Astrocyte (in vitro differentiated cells and primary cell): ENCODE data around the gene MAP3K14. TPM values are rescaled to one million over a fixed set of nuclear protein-coding genes. Genes with fewer than 3 reads are reported as not detected.

Experiments
- DNase-seq: peaks from one replicate; pipeline ENCODE4 v3.0.0-alpha.2; 2010; ENCODE audit warnings: low read depth
- FAIRE-seq: peaks from 2 replicates; lab custom pipeline; 2011; peaks lifted over from hg19 to GRCh38; lab: Jason Lieb, UNC
- H2AFZ ChIP-seq: 2 replicates; pipeline ENCODE4 v1.6.0; 2012; ENCODE audit warnings: low read depth, low read length, inconsistent platforms
- H3K27ac ChIP-seq: 2 replicates; pipeline ENCODE4 v1.5.1; 2011; ENCODE audit warnings: low read depth, low read length, inconsistent platforms
- H3K27me3 ChIP-seq: 2 replicates; pipeline ENCODE4 v1.6.0; 2011; ENCODE audit warnings: low read length, inconsistent platforms; ENCODE audit not compliant: insufficient read depth
- H3K36me3 ChIP-seq: 2 replicates; pipeline ENCODE4 v1.5.1; 2011; ENCODE audit warnings: low read length, inconsistent platforms; ENCODE audit not compliant: insufficient read depth
- H3K4me1 ChIP-seq: 2 replicates; pipeline ENCODE4 v1.5.1; 2011; ENCODE audit warnings: low read length, inconsistent platforms; ENCODE audit not compliant: insufficient read depth
- H3K4me2 ChIP-seq: 2 replicates; pipeline ENCODE4 v1.6.0; 2012; ENCODE audit warnings: low read length, inconsistent platforms
- H3K4me3 ChIP-seq: 2 replicates; pipeline ENCODE4 v1.5.1; 2011; ENCODE audit warnings: low read depth, mild to moderate bottlenecking, low read length, inconsistent platforms; ENCODE audit not compliant: insufficient read depth
- H3K79me2 ChIP-seq: 2 replicates; pipeline ENCODE4 v1.6.0; 2012; ENCODE audit warnings: mild to moderate bottlenecking, low read length, inconsistent platforms; ENCODE audit not compliant: insufficient read depth
- H3K9ac ChIP-seq: 2 replicates; pipeline ENCODE4 v1.6.0; 2012; ENCODE audit warnings: mild to moderate bottlenecking, low read length, inconsistent platforms
- H3K9me3 ChIP-seq: 2 replicates; pipeline ENCODE4 v1.5.1; 2012; ENCODE audit warnings: low read depth, mild to moderate bottlenecking, low read length, inconsistent platforms; ENCODE audit not compliant: insufficient read depth
- H4K20me1 ChIP-seq: 2 replicates; pipeline ENCODE4 v1.6.0; 2012; ENCODE audit warnings: low read length, inconsistent platforms; ENCODE audit not compliant: insufficient read depth
- H3K27ac Mint-ChIP-seq: one replicate; pipeline ENCODE4 v1.8.0; 2021; ENCODE audit warnings: mild to moderate bottlenecking, mixed read lengths; ENCODE audit not compliant: unreplicated experiment
- H3K27me3 Mint-ChIP-seq: one replicate; pipeline ENCODE4 v1.8.0; 2021; ENCODE audit warnings: low read depth, mixed read lengths; ENCODE audit not compliant: unreplicated experiment
- H3K36me3 Mint-ChIP-seq: one replicate; pipeline ENCODE4 v1.8.0; 2021; ENCODE audit warnings: low read depth, mixed read lengths; ENCODE audit not compliant: unreplicated experiment
- H3K4me1 Mint-ChIP-seq: one replicate; pipeline ENCODE4 v1.8.0; 2021; ENCODE audit warnings: low read depth, mixed read lengths; ENCODE audit not compliant: unreplicated experiment
- H3K4me3 Mint-ChIP-seq: one replicate; pipeline ENCODE4 v1.8.0; 2021; ENCODE audit warnings: mild to moderate bottlenecking, moderate library complexity, mixed read lengths; ENCODE audit not compliant: unreplicated experiment
- H3K9me3 Mint-ChIP-seq: one replicate; pipeline ENCODE4 v1.8.0; 2021; ENCODE audit warnings: mild to moderate bottlenecking, mixed read lengths; ENCODE audit not compliant: unreplicated experiment
- EZH2 ChIP-seq: IDR thresholded peaks from 2 replicates; pipeline ENCODE4 v1.6.1; 2012; ENCODE audit warnings: mild to moderate bottlenecking, low read length, inconsistent platforms; ENCODE audit not compliant: insufficient read depth
- total RNA-seq: library from RNA; stranded (reverse); gene quantifications from 2 replicates; pipeline ENCODE4 v1.2.1, GENCODE V29; 2021
- TF ChIP-seq, protein P1 (sequence below): IDR thresholded peaks from 2 replicates; pipeline ENCODE4 v1.5.1; 2011; ENCODE audit warnings: low read depth, mild to moderate bottlenecking, inconsistent platforms, low read length, moderate library complexity; ENCODE audit not compliant: insufficient read depth

The MAP3K14 gene
- total RNA-seq, 1 donor from 2014 or later = 10.8 TPM

DNA sequence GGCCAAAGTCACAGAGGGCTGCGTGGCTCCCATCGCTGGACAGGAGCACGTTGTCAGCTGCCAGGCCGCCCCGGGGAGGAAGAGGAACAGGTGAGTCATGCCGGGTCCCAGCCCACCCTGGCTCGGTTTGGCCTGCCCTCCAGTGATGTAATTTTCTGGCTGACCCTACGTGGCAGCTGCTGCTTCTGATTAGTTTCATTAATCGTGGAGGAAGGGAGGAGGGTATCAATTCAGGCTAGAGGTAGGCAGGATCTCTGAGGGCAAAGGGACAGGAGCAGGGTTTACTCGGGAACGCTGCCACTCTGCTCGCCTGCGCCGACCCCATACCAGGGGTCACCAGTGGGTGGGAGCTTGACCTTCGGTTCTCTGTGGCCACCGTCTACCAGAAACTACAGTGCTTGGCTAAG, 43.3 kb downstream of the MAP3K14 start:
- peaks cover 21% of the 10 kb centered on the region for H3K36me3 Mint-ChIP-seq
- DNase-seq (peak; percentile 52), FAIRE-seq (no peak)
- H4K20me1 ChIP-seq = peaks cover 46% of the 10 kb centered on the region
- H3K4me1 Mint-ChIP-seq = no peaks in the 10 kb centered on the region
- H3K9ac ChIP-seq = peak overlapping the region; percentile 22
- no peaks in the 10 kb centered on the region for H3K9me3 Mint-ChIP-seq
- no peak overlapping the region for H3K4me2 ChIP-seq
- H3K27me3 Mint-ChIP-seq = no peaks in the 10 kb centered on the region
- peaks cover 26% of the 10 kb centered on the region for H3K36me3 ChIP-seq
- no peak overlapping the region for H3K27ac Mint-ChIP-seq
- no peaks in the 10 kb centered on the region for H3K27me3 ChIP-seq
- H3K79me2 ChIP-seq = no peaks in the 10 kb centered on the region
- no peak overlapping the region for H2AFZ ChIP-seq
- peaks cover 21% of the 10 kb centered on the region for H3K4me1 ChIP-seq
- H3K27ac ChIP-seq = peak overlapping the region; percentile 10
- H3K4me3 ChIP-seq = no peak overlapping the region
- H3K4me3 Mint-ChIP-seq = no peak overlapping the region
- no peaks in the 10 kb centered on the region for H3K9me3 ChIP-seq
- no peak for TF ChIP-seq EZH2
- TF ChIP-seq, protein P1, sequence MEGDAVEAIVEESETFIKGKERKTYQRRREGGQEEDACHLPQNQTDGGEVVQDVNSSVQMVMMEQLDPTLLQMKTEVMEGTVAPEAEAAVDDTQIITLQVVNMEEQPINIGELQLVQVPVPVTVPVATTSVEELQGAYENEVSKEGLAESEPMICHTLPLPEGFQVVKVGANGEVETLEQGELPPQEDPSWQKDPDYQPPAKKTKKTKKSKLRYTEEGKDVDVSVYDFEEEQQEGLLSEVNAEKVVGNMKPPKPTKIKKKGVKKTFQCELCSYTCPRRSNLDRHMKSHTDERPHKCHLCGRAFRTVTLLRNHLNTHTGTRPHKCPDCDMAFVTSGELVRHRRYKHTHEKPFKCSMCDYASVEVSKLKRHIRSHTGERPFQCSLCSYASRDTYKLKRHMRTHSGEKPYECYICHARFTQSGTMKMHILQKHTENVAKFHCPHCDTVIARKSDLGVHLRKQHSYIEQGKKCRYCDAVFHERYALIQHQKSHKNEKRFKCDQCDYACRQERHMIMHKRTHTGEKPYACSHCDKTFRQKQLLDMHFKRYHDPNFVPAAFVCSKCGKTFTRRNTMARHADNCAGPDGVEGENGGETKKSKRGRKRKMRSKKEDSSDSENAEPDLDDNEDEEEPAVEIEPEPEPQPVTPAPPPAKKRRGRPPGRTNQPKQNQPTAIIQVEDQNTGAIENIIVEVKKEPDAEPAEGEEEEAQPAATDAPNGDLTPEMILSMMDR = no peak

DNA sequence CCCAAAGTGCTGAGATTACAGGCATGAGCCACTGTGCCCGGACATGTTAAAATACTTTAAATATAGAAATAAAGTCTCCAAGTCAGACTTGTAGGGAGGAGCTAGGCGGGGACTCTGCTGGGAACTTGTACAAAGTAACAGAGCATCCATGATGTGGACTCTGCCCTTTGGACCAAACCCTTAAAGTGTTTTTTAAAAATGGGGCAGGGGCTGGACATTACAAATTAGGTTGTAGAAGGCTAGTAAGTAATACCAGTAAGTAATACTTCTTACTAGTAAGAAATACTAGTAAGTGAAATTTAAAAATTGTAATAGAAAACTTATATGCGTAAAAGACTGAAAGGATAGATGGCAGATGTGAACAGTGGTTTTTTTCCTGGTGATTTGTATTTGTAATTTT, 45.2 kb downstream of the MAP3K14 start:
- FAIRE-seq = no peak

DNA sequence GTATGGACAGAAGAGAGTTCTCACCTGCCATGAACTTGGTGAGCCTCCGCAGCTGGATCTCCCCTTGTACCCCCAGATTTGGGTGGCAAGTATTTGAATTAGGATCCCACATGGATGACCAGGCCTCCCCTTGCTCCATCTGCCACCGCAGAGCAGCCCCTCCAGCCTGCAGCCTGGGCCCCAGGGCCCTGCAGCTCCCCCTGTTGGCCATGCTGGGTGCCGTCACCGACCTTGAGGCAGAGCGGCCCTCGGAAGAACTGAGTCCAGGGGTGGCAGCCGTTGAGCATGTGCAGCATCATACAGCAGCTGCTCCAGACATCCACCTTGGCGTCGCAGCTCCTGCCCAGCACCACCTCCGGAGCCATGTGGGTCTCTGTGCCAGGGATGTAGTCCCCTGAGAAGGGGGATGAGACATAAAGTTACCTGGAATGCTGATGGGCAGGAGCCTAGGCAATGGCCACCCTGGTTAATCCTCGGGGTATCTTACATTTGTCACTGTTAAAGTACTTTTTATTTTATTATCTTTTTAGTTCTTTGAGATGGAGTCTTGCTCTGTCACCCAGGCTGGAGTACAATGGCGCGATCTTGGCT, 45.9 kb downstream of the MAP3K14 start:
- no peak for TF ChIP-seq EZH2
- TF ChIP-seq, protein P1 = peak; percentile 12
- no peak for DNase-seq
- no peaks in the 10 kb centered on the region for H3K4me1 Mint-ChIP-seq

More for the DNA sequence above, 45.2 kb downstream of the MAP3K14 start:
- no peaks in the 10 kb centered on the region for H3K79me2 ChIP-seq
- H3K27ac ChIP-seq = no peak overlapping the region
- Mint-ChIP-seq H3K27ac (no peak overlapping the region), H3K4me3 (no peak overlapping the region), H3K9me3 (no peaks in the 10 kb centered on the region), H3K27me3 (no peaks in the 10 kb centered on the region), H3K36me3 (peaks cover 25% of the 10 kb centered on the region), H3K4me1 (no peaks in the 10 kb centered on the region)
- no peak overlapping the region for H3K9ac ChIP-seq
- H2AFZ ChIP-seq = no peak overlapping the region
- H3K36me3 ChIP-seq = peaks cover 39% of the 10 kb centered on the region
- no peaks in the 10 kb centered on the region for H3K27me3 ChIP-seq
- no peak for TF ChIP-seq EZH2
- TF ChIP-seq, protein P1 = no peak
- no peak for DNase-seq
- no peak overlapping the region for H3K4me3 ChIP-seq
- H4K20me1 ChIP-seq = peaks cover 54% of the 10 kb centered on the region
- H3K4me2 ChIP-seq = no peak overlapping the region
- H3K9me3 ChIP-seq = no peaks in the 10 kb centered on the region
- peaks cover 16% of the 10 kb centered on the region for H3K4me1 ChIP-seq

More for the DNA sequence above, 45.9 kb downstream of the MAP3K14 start:
- peaks cover 41% of the 10 kb centered on the region for H3K36me3 ChIP-seq
- FAIRE-seq = no peak
- no peak overlapping the region for H3K4me3 Mint-ChIP-seq
- no peak overlapping the region for H3K9ac ChIP-seq
- no peaks in the 10 kb centered on the region for H3K9me3 Mint-ChIP-seq
- H3K4me1 ChIP-seq = peaks cover 23% of the 10 kb centered on the region
- no peak overlapping the region for H3K4me2 ChIP-seq
- H3K27me3 Mint-ChIP-seq = no peaks in the 10 kb centered on the region
- peaks cover 28% of the 10 kb centered on the region for H3K36me3 Mint-ChIP-seq
- no peak overlapping the region for H3K4me3 ChIP-seq
- H3K27ac Mint-ChIP-seq = no peak overlapping the region
- no peak overlapping the region for H2AFZ ChIP-seq
- peaks cover 58% of the 10 kb centered on the region for H4K20me1 ChIP-seq
- no peaks in the 10 kb centered on the region for H3K27me3 ChIP-seq
- no peaks in the 10 kb centered on the region for H3K79me2 ChIP-seq
- H3K27ac ChIP-seq = no peak overlapping the region
- no peaks in the 10 kb centered on the region for H3K9me3 ChIP-seq
